Fibroblast of the aortic adventitia (primary cell): ENCODE data around the gene ATP2C1. TPM values are rescaled to one million over a fixed set of nuclear protein-coding genes. Genes with fewer than 3 reads are reported as not detected.

Source experiments
- DNase-seq: peaks from one replicate; pipeline ENCODE4 v3.0.0-alpha.2; 2010; ENCODE audit warnings: low read depth
- H3K4me3 ChIP-seq: 2 replicates; pipeline ENCODE4 v1.5.1; 2011; ENCODE audit warnings: low read depth, mild to moderate bottlenecking, control low read depth, low read length, moderate library complexity
- CTCF ChIP-seq: IDR thresholded peaks from 2 replicates; pipeline ENCODE4 v1.5.1; 2011; ENCODE audit warnings: mild to moderate bottlenecking, low read length, control low read depth, inconsistent platforms; ENCODE audit not compliant: insufficient read depth
- total RNA-seq: library from RNA; depleted of rRNA; stranded (reverse); fragments of >200 nt; gene quantifications from 2 replicates; pipeline ENCODE4 v1.2.3, GENCODE V29; 2012; ENCODE audit warnings: low replicate concordance

ATP2C1 gene
- total RNA-seq, 1 donor = 73.2 TPM

- no peak overlapping the region for H3K4me3 ChIP-seq
- no peak for TF ChIP-seq CTCF
- no peak for DNase-seq
Observed at GRCh38 chr3:130916507-130917167, 22.8 kb downstream of the ATP2C1 start.

GRCh38 chr3:130918328-130918727 lies 24.4 kb downstream of the ATP2C1 start:
- peak; percentile 33 for DNase-seq

GRCh38 chr3:130925628-130926027 lies 31.7 kb downstream of the ATP2C1 start:
- no peak overlapping the region for H3K4me3 ChIP-seq
- TF ChIP-seq CTCF = no peak
- peak; percentile 35 for DNase-seq

More at GRCh38 chr3:130918328-130918727, 24.4 kb downstream of the ATP2C1 start:
- no peak overlapping the region for H3K4me3 ChIP-seq
- no peak for TF ChIP-seq CTCF

GRCh38 chr3:130926504-130926903 lies 32.6 kb downstream of the ATP2C1 start:
- DNase-seq = no peak
- TF ChIP-seq CTCF = no peak
- no peak overlapping the region for H3K4me3 ChIP-seq

GRCh38 chr3:130929804-130930203 lies 35.9 kb downstream of the ATP2C1 start:
- no peak for TF ChIP-seq CTCF
- no peak for DNase-seq
- no peak overlapping the region for H3K4me3 ChIP-seq

GRCh38 chr3:130932979-130933378 lies 39.1 kb downstream of the ATP2C1 start:
- H3K4me3 ChIP-seq = no peak overlapping the region
- TF ChIP-seq CTCF = no peak
- no peak for DNase-seq
